Measurements from ENCODE around the gene GALNT15.

DNA sequence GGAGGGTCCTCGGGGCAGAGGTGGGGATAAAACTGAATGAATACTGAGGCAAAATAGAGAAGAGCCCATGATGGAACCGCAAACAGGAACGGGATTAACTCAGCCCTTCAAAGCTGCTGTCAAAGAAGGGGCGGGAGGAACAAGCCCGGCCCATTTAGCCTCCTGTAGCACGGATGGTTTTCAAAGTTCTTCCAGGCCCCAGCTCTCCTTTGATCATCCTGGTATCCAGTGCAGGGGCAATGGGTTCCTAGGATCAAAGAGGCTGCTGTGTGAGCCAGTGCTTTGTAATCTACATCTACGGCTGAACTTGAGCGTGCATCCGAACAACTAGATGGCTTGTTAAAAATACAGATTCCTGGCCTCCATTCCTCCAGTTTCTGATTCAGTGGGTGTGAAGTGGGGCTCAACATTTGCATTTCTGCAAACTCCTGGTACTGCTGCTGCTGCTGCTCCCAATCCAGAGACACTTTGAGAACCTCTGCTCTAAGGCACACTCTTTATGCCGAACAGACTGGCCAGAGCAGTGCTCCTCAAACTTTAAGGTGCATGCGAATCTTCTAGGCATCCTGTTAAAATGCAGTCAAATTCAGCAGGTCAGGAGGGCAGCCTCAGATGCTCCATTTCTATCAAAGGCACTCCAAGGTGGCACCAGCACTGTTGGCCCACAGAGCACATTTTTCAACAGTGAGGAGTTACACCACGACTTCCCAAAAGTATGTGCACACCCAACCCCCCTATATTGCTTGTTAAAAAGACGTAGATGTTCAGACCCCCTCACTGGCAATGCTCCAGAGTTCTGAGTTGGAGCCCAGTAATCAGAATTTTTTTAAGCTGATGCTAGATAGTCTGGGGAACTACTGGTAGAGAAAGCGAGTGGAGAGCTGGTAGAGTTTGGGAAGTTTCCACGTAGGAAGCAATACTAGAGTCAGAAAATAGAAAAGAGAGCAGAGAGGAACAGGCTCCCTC lies 5.6 kb downstream of the GALNT15 start:
- TF ChIP-seq, protein P1, sequence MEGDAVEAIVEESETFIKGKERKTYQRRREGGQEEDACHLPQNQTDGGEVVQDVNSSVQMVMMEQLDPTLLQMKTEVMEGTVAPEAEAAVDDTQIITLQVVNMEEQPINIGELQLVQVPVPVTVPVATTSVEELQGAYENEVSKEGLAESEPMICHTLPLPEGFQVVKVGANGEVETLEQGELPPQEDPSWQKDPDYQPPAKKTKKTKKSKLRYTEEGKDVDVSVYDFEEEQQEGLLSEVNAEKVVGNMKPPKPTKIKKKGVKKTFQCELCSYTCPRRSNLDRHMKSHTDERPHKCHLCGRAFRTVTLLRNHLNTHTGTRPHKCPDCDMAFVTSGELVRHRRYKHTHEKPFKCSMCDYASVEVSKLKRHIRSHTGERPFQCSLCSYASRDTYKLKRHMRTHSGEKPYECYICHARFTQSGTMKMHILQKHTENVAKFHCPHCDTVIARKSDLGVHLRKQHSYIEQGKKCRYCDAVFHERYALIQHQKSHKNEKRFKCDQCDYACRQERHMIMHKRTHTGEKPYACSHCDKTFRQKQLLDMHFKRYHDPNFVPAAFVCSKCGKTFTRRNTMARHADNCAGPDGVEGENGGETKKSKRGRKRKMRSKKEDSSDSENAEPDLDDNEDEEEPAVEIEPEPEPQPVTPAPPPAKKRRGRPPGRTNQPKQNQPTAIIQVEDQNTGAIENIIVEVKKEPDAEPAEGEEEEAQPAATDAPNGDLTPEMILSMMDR (IDR thresholded peaks at IDR 0.05), result no peak
- TF ChIP-seq POLR2A (IDR thresholded peaks at IDR 0.05), result no peak
- TF ChIP-seq POLR2AphosphoS5 (IDR thresholded peaks at IDR 0.05), result no peak
- no peak for TF ChIP-seq EP300 (IDR thresholded peaks at IDR 0.05; ENCODE audit: low read depth)
